Right renal pelvis (tissue), 4 donors: Measurements from ENCODE around the gene LRRC28. TPM values are rescaled to one million over a fixed set of nuclear protein-coding genes. Genes with fewer than 3 reads are reported as not detected.

Experiments
- DNase-seq, 4 donors: peaks; one replicate each; pipeline ENCODE4 v3.0.0-alpha.2; 2013; ENCODE audit warnings: low read depth in 4 of 4, low spot score in 3 of 4, missing footprints in 1 of 4
- polyA plus RNA-seq, 4 donors: library from polyadenylated mRNA; unstranded; fragments of 120-200 nt; gene quantifications; one replicate each; pipeline ENCODE4 v1.2.1, GENCODE V29; 2013; ENCODE audit not compliant: insufficient read length in 4 of 4

Gene LRRC28
- polyA plus RNA-seq, 4 donors: 34.5 to 41.2 (median 38.4) TPM

DNA sequence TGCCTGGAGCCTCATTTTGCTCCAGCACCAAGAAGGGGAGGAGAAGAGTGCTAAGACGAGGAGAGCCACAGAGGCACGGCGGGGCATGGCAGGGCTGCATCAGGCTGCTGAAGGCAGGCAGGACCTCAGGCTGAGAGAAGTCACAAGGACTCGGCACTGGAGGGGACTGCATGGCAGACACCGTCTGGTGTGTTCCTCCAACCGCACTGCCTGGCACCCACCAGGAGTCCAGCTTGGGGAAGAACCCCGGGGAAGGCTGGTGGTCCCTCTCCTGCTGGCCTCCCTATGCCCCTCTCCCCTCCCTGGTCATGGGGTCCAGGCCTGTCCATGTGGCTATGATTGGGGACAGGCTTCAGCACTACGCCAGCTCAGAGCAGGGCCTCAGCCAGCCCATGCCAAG lies 161.3 kb downstream of the LRRC28 start:
- DNase-seq: no peak

DNA sequence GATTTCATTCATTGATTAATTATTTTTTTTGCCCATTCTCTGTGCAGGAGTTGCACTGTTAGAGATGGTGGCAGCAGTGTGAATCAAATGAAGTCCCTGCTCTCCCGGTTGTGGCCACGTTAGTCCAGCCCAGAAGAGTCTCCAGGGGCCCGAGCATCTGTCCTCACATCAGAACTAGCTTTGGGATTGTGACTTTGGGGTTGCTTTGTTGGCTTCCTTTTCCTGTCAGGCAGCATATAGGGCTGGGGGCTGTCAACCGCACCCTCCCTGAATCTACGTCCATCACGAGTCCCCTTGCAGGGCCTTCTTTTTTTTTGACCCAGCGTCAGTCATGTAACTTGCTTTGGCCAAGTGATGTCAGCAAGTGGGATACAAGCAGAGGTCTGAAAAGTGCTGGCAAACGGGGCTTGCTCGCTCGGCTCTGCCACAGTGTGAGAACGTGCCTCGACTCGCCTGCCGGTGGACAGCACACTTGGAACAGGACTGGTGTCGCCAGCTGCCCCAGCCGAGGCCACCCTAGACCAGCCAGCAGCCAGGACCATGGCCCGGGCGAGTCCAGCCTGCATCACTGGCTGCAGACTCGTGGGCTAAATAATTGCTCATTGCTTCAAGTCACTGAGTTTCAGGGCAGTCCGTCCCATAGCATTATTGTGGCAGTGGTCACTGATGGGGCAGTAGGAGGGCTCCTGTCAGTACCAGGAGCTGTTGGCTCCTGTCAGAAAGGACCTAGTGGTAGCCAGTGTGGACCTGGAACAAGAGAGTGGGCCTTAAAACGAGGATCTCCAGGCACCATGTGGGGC lies 162.9 kb downstream of the LRRC28 start:
- DNase-seq: no peak

GRCh38 chr15:99414755-99415731 lies 163.8 kb downstream of the LRRC28 start:
- no peak for DNase-seq

GRCh38 chr15:99416191-99417188 lies 165.2 kb downstream of the LRRC28 start:
- DNase-seq: no peak

DNA sequence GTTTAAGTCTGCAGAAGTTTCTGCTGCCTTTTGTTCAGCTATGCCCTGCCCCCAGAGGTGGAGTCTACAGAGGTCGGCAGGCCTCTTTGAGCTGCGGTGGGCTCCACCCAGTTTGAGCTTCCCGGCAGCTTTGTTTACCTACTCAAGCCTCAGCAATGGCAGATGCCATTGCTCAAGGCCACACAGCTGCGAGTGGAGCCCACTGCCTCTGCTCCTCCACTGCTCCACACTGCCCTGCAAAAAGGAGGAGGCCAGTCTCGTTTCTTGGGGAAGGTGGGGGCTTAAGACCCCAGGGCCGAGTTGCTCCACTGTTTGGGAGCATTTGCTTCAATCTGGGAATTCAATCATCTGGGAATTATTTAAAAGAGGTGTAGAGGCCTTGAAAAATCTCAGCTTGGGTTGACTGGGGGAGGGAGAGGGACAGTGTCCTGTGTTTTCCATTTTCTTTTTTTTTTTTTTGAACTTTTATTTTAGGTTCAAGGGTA lies 169.9 kb downstream of the LRRC28 start:
- DNase-seq: no peak

GRCh38 chr15:99421758-99422157 lies 170.5 kb downstream of the LRRC28 start:
- no peak for DNase-seq

GRCh38 chr15:99423186-99424130 lies 172.2 kb downstream of the LRRC28 start:
- no peak for DNase-seq

DNA sequence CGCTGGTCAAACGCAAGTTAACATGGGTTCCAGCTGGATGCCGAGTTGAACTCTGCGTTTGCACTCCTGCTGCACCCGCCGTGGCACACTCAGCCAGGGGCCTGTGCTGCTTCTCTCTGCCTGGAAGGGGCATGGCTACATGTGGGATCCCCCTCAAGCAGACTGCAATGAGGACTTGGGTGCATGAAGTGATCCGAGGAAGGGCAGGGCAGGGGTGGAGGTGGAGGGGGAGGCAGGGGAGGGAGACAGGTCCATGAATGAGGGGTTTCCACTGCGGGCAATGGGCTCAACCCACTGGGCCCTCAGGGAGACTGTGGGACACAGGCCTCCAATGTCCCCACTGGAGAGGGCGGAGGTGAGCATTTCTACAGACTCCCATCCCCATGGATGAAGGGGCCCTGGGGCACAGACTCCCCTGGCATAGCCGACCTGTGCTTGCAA lies 172.9 kb downstream of the LRRC28 start:
- no peak for DNase-seq

DNA sequence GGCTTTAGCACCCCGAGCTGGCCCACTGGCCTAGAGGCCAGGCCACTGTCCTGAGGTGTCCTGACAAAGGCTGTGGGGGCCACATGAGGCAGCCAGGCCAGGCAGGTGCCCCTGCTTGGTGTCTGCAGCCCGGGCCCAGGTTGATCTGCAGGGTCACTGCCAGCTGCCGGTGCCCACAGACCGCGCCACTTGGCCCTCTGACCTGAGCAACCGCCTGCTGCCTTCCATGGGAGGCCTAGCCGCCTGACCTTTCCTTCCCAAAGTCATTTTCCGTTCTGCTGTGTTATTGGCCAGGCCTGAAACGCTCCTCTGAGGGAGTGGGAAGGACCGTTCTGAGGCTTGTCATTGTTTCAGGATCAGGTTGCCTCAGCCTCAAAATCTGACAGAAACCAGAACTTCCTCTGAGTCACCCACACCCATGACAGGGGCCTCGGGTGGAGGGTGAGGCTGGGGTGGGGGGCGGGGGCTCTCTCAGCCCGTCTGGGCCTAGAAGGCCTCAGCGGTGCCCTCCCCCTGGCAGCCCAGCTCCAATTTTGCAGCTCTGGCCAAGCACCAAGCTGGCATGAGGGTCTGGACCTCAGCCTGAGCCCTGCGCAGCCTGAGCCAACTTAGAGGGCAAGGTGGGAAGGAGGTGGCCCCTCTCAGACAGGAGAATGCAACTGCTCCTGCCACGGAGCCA lies 173.8 kb downstream of the LRRC28 start:
- DNase-seq: no peak

- DNase-seq: no peak
These were observed 174.5 kb downstream of the LRRC28 start for GRCh38 chr15:99425657-99426301.

GRCh38 chr15:99426431-99427105 lies 175.3 kb downstream of the LRRC28 start:
- DNase-seq: no peak

DNA sequence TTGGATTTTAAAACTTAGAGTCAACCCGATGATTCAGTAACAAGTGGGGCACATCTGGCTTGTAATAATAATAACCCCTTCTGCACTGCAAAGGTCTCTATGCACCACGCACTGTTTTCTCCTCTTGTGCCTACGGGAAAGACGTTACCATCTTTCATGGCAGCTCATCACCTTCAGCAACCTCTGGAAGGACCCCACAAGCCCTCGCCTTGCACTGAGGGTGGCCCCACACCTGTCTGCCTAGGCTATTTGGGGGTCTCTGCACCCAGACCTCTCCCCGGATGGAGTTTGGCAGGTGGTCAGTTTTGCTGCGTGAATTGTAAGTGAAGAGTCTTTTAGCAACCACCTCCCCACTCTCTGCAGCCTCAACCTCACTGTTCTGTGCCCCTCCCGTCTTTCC lies 175.9 kb downstream of the LRRC28 start:
- DNase-seq: no peak

- no peak for DNase-seq
These were observed 176.5 kb downstream of the LRRC28 start for GRCh38 chr15:99427668-99428361.

DNA sequence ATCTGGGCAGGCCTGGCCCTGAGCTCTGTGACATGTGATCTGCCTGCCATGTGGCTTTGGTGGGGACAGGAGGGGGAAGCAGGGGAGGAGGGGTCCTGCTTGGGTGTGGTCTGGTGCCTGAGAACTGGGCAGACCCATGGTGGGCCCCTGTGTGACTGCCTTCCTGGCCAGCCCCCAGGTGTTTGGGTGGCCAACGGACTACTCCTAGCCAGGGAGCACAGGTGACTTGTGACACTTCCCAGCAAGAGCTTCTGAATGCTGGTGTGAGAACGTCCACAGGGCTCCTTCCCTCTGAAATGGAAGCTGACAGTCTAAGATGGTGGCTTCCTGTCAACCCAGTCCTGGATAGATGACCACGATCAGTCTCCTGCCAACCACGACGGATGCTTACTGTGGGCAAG lies 178.4 kb downstream of the LRRC28 start:
- DNase-seq: no peak

DNA sequence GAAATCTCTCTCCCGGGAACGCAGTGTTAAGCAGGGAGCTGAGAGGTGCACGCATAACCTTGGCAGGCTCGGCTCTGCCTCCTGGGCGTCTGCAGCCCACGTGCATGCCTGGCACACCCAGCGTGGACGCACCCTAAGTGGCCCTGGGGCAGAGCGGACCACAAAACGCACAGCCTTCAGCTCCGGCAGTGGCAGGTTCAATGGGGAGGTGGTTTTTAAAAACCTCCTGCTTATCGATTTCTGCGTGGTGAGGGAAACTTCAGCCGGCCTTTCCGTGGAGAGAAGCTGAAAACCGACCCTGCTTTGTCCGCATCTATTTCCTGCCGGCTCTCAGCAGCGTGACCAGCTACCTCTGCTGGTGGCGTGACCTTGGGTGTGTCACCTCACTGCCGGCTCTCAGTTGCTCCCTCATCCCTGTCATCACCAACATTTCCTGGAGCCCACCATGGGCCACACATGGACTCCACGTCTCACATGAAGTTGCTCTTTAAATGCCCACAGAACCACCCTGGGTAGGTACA lies 179.7 kb downstream of the LRRC28 start:
- no peak for DNase-seq

DNA sequence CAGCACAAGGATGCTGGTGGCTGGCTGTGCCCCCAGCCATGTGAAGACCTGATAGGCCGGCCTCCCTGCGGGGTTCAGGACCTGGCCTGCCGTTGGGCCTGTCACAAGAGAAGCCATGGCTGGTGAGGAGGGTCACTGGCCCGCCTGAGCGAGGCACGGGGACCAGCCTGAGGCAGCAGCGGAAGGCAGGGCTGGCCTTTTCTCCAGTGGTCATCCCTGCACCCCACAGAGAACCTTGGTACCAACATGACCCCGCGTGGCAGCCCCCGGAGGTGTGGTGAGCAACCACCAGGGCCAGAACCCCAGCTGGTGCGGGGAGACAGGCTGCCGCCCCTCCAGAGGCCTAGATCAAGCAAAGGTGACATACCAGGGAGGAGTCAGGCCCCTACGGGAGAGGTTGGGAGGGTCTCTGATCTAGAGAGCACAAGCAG lies 180.4 kb downstream of the LRRC28 start:
- no peak for DNase-seq
